Measurements from ENCODE around the gene STXBP4. TPM values are rescaled to one million over a fixed set of nuclear protein-coding genes. Genes with fewer than 3 reads are reported as not detected.

STXBP4 gene
- total RNA-seq, 1 experiment from 2014 or later = 12.0 TPM

GRCh38 chr17:55122114-55122513 lies 153.5 kb downstream of the STXBP4 start:
- Mint-ChIP-seq H3K27ac (no peak overlapping the region), H3K4me3 (no peak overlapping the region), H3K36me3 (no peaks in the 10 kb centered on the region), H3K27me3 (ENCODE audit: low read depth) (no peaks in the 10 kb centered on the region), H3K9me3 (no peaks in the 10 kb centered on the region), H3K4me1 (no peaks in the 10 kb centered on the region)
- ATAC-seq (no peak), DNase-seq (ENCODE audit: low spot score) (no peak)
- ChIA-PET CTCF (no interaction called here), POLR2A (no interaction called here)
- TF ChIP-seq GRHL2 (CRISPR knock-in tag; IDR thresholded peaks at IDR 0.05; ENCODE audit: insufficient replicate concordance, severe bottlenecking) (no peak), ARID4B (CRISPR knock-in tag; IDR thresholded peaks at IDR 0.05; ENCODE audit: borderline replicate concordance) (no peak), JUN (CRISPR knock-in tag; IDR thresholded peaks at IDR 0.05) (no peak), ZNF396 (CRISPR knock-in tag; IDR thresholded peaks at IDR 0.05; ENCODE audit: borderline replicate concordance) (no peak), IRF1 (CRISPR knock-in tag; IDR thresholded peaks at IDR 0.05) (no peak), ATF3 (CRISPR knock-in tag; conservative IDR thresholded peaks at IDR 0.05) (no peak), ZNF671 (CRISPR knock-in tag; IDR thresholded peaks at IDR 0.05) (no peak), NFATC4 (CRISPR knock-in tag; IDR thresholded peaks at IDR 0.05) (no peak), CBFB (CRISPR knock-in tag; IDR thresholded peaks at IDR 0.05; ENCODE audit: low read depth) (no peak), STAT6 (CRISPR knock-in tag; conservative IDR thresholded peaks at IDR 0.05; ENCODE audit: low read depth) (no peak), E2F1 (CRISPR knock-in tag; IDR thresholded peaks at IDR 0.05) (no peak), AR (CRISPR knock-in tag; IDR thresholded peaks at IDR 0.05) (no peak), SOX15 (CRISPR knock-in tag; IDR thresholded peaks at IDR 0.05) (no peak), ZNF281 (CRISPR knock-in tag; IDR thresholded peaks at IDR 0.05) (no peak), ZSCAN18 (CRISPR knock-in tag; IDR thresholded peaks at IDR 0.05) (no peak)

Data from WTC11 (cell line).